RWPE1 (cell line): ENCODE measurements around the gene CEMIP2.

ENCODE experiments used
- CTCF ChIA-PET: fragments of 350-600 bp; sonication (Branson Sonifier 250); formaldehyde crosslinking; extraction: SDS; loops from one replicate; lab custom pipeline; 2021; lab: Yijun Ruan, JAX
- POLR2A ChIA-PET: fragments of 400-600 bp; formaldehyde crosslinking; extraction: SDS; loops from one replicate; lab custom pipeline; 2020; ENCODE audit warnings: antibody characterized with exemption; ENCODE audit not compliant: low non-redundant PET; lab: Yijun Ruan, JAX
- DNase-seq: peaks from one replicate; pipeline ENCODE4 v3.0.0; 2012; ENCODE audit warnings: low spot score
- H3K27ac ChIP-seq: fragments of 450-650 bp; 2 replicates; pipeline ENCODE4 v1.5.1; 2017
- CTCF ChIP-seq: fragments of 450-650 bp; conservative IDR thresholded peaks from 2 replicates; pipeline ENCODE4 v1.5.1; 2017; ENCODE audit warnings: low read depth, mild to moderate bottlenecking

CEMIP2 gene

GRCh38 chr9:71793386-71794105 is 25.2 kb upstream of the CEMIP2 start:
- POLR2A ChIA-PET, result no interaction called here
- CTCF ChIA-PET, result interaction anchor here (4.0 kb wide), 1 partner anchor 14 kb away, joined by 14 read pairs; no protein-coding TSS in a partner anchor
- DNase-seq, result no peak
- H3K27ac ChIP-seq, result no peak overlapping the region
- no peak for TF ChIP-seq CTCF

GRCh38 chr9:71791875-71792274 is 23.6 kb upstream of the CEMIP2 start:
- ChIA-PET CTCF (interaction anchor here (0.7 to 0.9 kb wide), 4 partner anchors 8 to 647 kb away, joined by 3 to 4 read pairs (median 4); no protein-coding TSS in a partner anchor), POLR2A (no interaction called here)
- no peak for DNase-seq
- H3K27ac ChIP-seq, result no peak overlapping the region
- TF ChIP-seq CTCF, result no peak

GRCh38 chr9:71790296-71790695 is 22.0 kb upstream of the CEMIP2 start:
- ChIA-PET POLR2A (no interaction called here), CTCF (interaction anchor here (0.6 kb wide), 1 partner anchor 14 kb away, joined by 3 read pairs; no protein-coding TSS in a partner anchor)
- DNase-seq, result no peak
- H3K27ac ChIP-seq, result no peak overlapping the region
- no peak for TF ChIP-seq CTCF

GRCh38 chr9:71783120-71783523 is 14.8 kb upstream of the CEMIP2 start:
- POLR2A ChIA-PET, result no interaction called here
- no peak for TF ChIP-seq CTCF
- DNase-seq, result no peak
- CTCF ChIA-PET, result interaction anchor here (0.5 to 1.5 kb wide), 10 partner anchors 8 to 1722 kb away, joined by 3 to 5 read pairs (median 3); no protein-coding TSS in a partner anchor
- peak overlapping the region; percentile 64 for H3K27ac ChIP-seq

- H3K27ac ChIP-seq, result no peak overlapping the region
- POLR2A ChIA-PET, result no interaction called here
- CTCF ChIA-PET, result no interaction called here
- no peak for TF ChIP-seq CTCF
- no peak for DNase-seq
Measured at GRCh38 chr9:71781391-71781790, 13.1 kb upstream of the CEMIP2 start.

GRCh38 chr9:71780953-71781352 is 12.6 kb upstream of the CEMIP2 start:
- no peak for DNase-seq
- ChIA-PET CTCF (interaction anchor here (0.8 kb wide), 1 partner anchor 162 kb away, joined by 4 read pairs; no protein-coding TSS in a partner anchor), POLR2A (no interaction called here)
- H3K27ac ChIP-seq, result no peak overlapping the region
- TF ChIP-seq CTCF, result no peak
